ENCODE results near the gene FHDC1.
A peak's percentile ranks its signal among the peaks of the same experiment; 100 is the strongest.
"Not testable (repeated sequence)": the region's sequence is repeated elsewhere in the genome, so short reads cannot be mapped to it uniquely, and the experiment has no call there.

The FHDC1 gene

DNA sequence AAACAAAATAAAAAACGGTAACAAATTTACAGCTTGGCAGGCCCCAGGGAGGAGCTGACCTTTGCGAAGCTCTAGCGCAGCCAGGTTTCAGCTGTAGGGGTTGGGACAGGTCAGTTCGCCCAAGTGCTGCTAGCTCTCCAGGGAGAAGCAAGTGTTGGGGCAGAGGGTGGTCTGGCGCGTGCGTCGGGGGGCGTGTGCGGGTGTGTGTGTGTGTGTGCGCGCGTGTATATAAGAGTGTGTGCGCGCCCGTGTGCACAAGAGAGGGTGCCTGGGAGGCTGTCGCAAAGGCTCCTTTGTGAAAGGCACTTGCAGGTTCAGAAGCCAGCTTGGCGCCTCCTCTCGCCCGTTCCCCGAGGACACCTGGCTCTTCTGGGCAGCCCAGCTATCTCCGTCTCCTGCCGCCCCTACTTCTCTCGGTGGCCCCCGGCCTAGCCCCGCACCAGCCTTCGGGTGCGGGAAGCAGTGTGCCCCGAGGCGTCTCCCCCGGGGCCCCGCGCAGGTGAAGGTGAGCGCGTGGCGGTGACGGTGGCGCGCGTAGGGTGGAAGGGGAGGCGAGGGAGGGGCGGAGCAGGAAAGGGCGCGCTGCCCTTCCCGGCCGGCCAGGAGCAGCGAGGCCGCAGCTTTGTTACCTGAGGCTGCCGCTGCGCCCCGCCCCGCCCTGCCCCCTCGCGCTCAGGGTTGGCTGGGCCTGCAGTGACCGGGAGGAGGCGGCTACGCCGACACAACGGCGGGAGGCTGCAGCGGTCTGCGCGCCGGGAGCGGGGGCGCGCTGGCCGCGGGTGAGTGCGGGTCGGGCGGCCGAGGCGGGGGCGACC, at the start of gene FHDC1:
Gene FHDC1 (plus strand): TSS at position 693 of the 815 bp plus-strand sequence. CDS start 6,735 bp downstream, outside the sequence.
- DNase-seq: no peak

GRCh38 chr4:152887981-152888380, 48.1 kb upstream of the FHDC1 start:
- DNase-seq: no peak

DNA sequence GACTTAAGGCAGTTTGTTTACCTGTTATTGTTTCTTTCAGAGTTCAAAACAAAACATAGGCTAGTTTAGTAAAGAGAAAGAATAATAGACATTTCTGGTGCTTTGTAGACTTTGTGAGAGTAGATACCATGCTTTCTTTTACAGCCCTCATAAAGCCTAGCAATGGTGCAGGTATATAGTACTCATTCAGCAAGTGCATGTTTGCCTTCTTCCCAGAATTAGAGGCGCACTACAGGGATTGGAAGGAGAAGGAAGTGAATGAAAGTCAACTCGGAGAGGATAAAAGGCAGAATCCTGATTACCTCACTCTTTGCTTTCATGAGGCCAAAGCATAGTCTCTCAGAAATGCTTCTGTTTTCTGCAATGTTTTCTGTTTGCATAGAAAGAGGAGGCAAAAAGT, 43.1 kb upstream of the FHDC1 start:
- no peak for DNase-seq

DNA sequence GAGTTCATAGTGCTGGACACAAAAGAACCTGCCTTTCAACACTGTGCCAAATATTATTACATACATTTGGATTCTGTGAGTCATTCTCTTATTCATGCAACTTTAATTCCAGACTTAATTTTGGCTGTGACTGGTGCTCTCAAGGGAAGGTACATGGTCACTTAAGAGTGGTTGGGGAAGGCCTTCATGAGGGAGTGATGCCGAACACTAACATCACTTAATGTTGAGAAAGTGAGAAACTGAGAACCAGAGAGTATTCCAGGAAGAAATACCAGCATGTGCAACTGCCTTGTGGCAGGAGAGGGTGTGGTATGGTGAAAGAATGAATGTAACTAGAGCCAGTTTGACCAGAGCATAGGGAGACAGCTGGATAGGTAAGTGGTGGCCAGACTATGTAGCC, 41.5 kb upstream of the FHDC1 start:
- no peak for DNase-seq

GRCh38 chr4:152896811-152897210, 39.3 kb upstream of the FHDC1 start:
- DNase-seq: no peak

- DNase-seq: not testable (repeated sequence)
These were observed 38.0 kb upstream of the FHDC1 start for GRCh38 chr4:152898133-152898532.

GRCh38 chr4:152898606-152899005, 37.5 kb upstream of the FHDC1 start:
- DNase-seq: no peak

- no peak for DNase-seq
These were observed 35.7 kb upstream of the FHDC1 start for GRCh38 chr4:152900395-152900794.

- peak; percentile 27 for DNase-seq
These were observed 34.9 kb upstream of the FHDC1 start for GRCh38 chr4:152901205-152901604.

GRCh38 chr4:152903658-152904057, 32.5 kb upstream of the FHDC1 start:
- DNase-seq: no peak

DNA sequence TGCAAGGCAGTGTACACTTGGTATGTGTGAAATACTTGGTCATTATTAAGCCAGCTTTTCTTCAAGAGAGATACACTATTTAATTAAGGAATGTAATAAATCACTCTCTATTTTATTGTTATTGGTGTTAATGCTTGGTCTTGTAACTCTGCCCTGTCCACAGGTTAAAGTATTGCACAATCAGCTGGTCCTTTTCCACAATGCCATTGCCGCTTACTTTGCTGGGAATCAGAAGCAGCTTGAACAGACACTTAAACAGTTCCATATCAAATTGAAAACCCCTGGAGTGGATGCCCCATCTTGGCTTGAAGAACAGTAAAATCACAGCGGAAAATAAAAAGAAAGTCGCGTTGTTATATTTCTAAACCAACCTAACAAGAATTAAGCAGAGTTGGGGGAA, 26.2 kb upstream of the FHDC1 start:
- no peak for DNase-seq

- no peak for DNase-seq
These were observed 25.6 kb upstream of the FHDC1 start for GRCh38 chr4:152910521-152910920.

DNA sequence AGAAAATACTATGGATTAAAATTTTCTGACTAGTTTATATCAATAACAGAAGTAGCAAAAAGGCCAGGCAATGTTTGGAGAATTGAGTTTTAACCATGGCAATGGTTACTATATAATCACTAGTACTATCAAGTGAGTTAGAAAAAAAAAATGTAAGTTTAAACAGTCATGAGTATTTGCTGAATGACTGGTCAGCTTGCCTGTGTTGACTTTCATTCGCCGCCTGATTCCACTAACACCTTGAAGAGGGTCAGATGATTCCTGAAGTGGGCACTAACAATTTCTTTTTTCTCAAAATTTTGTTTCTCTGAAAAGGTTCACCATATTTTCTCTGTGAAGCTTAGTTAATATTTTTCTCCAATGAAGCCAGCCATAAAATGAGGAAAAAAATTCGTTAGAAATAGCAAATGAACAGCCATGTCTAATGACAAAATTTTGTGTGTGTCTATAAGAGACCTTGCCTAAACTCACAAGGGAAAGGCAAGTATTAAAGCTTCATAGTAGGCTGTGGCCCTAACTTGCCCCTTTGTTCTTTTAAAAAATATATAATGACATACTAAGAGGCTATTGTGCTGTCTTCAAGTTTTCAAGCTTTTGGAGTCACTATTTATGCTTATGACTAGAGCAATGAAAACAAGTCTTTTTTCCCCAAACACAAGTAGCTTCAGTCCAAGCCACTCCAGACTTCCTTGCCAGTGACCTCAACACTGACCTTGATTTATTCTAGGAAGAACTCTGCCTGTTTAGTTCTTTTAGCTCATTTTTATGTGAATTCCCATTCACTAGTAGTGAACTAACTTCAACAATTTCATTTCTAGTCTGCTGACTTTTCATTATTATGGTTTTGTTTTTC, 18.4 kb upstream of the FHDC1 start:
- DNase-seq: no peak

- DNase-seq: no peak
These were observed 16.3 kb upstream of the FHDC1 start for GRCh38 chr4:152919826-152920225.

GRCh38 chr4:152920768-152921167, 15.4 kb upstream of the FHDC1 start:
- no peak for DNase-seq

GRCh38 chr4:152921284-152921683, 14.8 kb upstream of the FHDC1 start:
- DNase-seq: no peak

- DNase-seq: no peak
These were observed 10.3 kb upstream of the FHDC1 start for GRCh38 chr4:152925851-152926250.

- no peak for DNase-seq
These were observed 9.2 kb upstream of the FHDC1 start for GRCh38 chr4:152926959-152927358.

- no peak for DNase-seq
These were observed 8.4 kb upstream of the FHDC1 start for GRCh38 chr4:152927737-152928136.

DNA sequence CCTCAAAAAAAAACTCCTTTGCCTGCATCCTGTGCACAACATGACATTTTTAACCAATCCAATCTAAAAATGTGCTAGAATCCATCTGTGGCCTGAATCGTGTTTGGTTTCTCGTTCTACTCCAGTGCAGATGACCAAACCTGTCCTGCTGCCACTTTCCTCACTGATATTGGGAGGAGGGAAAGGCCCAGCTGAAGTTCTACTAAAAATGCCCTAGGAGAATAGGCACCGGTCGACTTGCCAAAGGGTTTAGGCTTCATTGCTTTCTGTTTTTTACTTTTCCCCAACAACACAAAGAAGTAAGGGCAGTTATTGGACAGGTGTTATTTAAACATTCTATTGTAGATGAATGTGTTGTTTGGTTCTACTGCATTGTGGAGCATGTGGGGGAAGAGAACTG, 7.8 kb upstream of the FHDC1 start:
- DNase-seq: no peak

- DNase-seq: no peak
These were observed 6.2 kb upstream of the FHDC1 start for GRCh38 chr4:152929888-152930287.

- DNase-seq: no peak
These were observed 980 bp upstream of the FHDC1 start for GRCh38 chr4:152935143-152935542.

GRCh38 chr4:152936446-152937335, 568 bp downstream of the FHDC1 start:
- no peak for DNase-seq

Measured in midbrain (tissue), 1 donor.